ENCODE data around the gene INO80B.

Gene INO80B

DNA sequence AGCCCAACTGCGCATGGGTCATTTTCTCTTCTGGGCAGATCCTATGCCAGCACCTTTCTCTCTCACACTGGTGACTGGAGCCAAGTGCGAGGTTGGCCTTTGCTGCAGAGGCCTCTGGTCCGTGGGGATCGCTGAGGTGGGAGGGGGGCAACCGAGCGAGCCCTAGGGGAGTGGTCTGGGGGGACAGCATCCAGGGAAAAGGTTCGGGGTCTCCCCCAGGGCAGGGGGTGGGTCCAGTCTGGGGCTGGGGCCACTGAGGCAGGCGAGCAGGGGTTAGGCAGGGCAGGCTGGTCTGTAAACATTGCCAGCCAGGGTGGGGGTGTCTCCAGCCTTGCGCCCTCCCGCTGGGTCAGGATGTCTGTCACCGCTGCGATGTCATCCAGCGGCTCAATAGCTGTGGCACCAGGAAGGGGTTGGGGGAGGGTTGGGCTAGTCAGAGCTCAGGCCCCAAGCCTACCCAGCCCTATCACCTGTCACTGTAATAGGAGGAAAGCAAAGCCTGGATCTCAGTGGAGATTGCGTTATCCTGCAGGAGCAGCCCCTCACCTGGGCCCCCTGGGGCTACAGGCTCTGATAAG is 28.6 kb upstream of the INO80B start:
- H3K36me3 ChIP-seq (ENCODE audit: control insufficient read depth in 2 of 2, insufficient read depth in 2 of 2, low read length in 2 of 2): peaks cover 27 to 35% of the 10 kb centered on the region in 2 donors
- no peaks in the 10 kb centered on the region for H3K27me3 ChIP-seq (ENCODE audit: control insufficient read depth in 1 of 2, insufficient read depth in 2 of 2, low read length in 2 of 2)
- H3K27ac ChIP-seq (ENCODE audit: low read length): no peak overlapping the region

DNA sequence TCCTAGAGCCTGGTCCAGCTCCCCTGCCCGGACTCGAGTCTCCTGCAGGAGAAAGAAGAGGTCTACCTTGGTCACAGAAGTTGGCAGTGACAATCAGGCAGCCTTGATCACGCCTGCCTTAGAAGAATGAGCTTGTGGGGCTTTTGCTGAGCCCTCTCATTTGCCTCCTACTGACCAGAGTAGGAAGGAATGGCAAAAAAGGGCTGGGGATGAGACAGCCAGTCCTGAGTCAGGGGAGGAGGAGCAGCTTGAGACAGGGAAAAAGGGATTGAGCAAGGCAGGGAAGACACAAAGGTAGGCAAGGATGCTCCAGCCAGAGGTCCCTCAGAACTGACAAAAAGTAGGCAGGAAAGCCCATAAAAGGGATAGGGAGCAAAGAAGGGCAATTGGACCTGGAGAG is 27.3 kb upstream of the INO80B start:
- H3K9me3 ChIP-seq (ENCODE audit: control insufficient read depth in 2 of 2, low read length in 2 of 2): no peaks in the 10 kb centered on the region
- no peaks in the 10 kb centered on the region for H3K27me3 ChIP-seq (ENCODE audit: control insufficient read depth in 1 of 2, insufficient read depth in 2 of 2, low read length in 2 of 2)
- H3K27ac ChIP-seq (ENCODE audit: low read length): no peak overlapping the region
- H3K4me3 ChIP-seq (ENCODE audit: low read length in 2 of 2): no peak overlapping the region
- no peaks in the 10 kb centered on the region for H3K4me1 ChIP-seq (ENCODE audit: control insufficient read depth, insufficient read depth, low read length)
- H3K36me3 ChIP-seq (ENCODE audit: control insufficient read depth in 2 of 2, insufficient read depth in 2 of 2, low read length in 2 of 2): peaks cover 27 to 45% of the 10 kb centered on the region in 2 donors
- no peak overlapping the region for H3K9ac ChIP-seq (ENCODE audit: low read length in 2 of 2)

More for the DNA sequence above, 28.6 kb upstream of the INO80B start:
- no peak overlapping the region for H3K4me3 ChIP-seq (ENCODE audit: low read length in 2 of 2)
- H3K9ac ChIP-seq (ENCODE audit: low read length in 2 of 2): no peak overlapping the region
- peaks cover 9% of the 10 kb centered on the region for H3K4me1 ChIP-seq (ENCODE audit: control insufficient read depth, insufficient read depth, low read length)
- no peaks in the 10 kb centered on the region for H3K9me3 ChIP-seq (ENCODE audit: control insufficient read depth in 2 of 2, low read length in 2 of 2)

GRCh38 chr2:74428675-74429074 is 26.2 kb upstream of the INO80B start:
- no peak overlapping the region for H3K9ac ChIP-seq (ENCODE audit: low read length in 2 of 2)
- no peaks in the 10 kb centered on the region for H3K9me3 ChIP-seq (ENCODE audit: control insufficient read depth in 2 of 2, low read length in 2 of 2)
- no peak overlapping the region for H3K4me3 ChIP-seq (ENCODE audit: low read length in 2 of 2)
- no peak overlapping the region for H3K27ac ChIP-seq (ENCODE audit: low read length)
- H3K36me3 ChIP-seq (ENCODE audit: control insufficient read depth in 2 of 2, insufficient read depth in 2 of 2, low read length in 2 of 2): peaks cover 27 to 45% of the 10 kb centered on the region in 2 donors
- no peaks in the 10 kb centered on the region for H3K27me3 ChIP-seq (ENCODE audit: control insufficient read depth in 1 of 2, insufficient read depth in 2 of 2, low read length in 2 of 2)
- no peaks in the 10 kb centered on the region for H3K4me1 ChIP-seq (ENCODE audit: control insufficient read depth, insufficient read depth, low read length)

- H3K36me3 ChIP-seq (ENCODE audit: control insufficient read depth in 2 of 2, insufficient read depth in 2 of 2, low read length in 2 of 2): peaks cover 27 to 45% of the 10 kb centered on the region in 2 donors
- no peaks in the 10 kb centered on the region for H3K4me1 ChIP-seq (ENCODE audit: control insufficient read depth, insufficient read depth, low read length)
- no peaks in the 10 kb centered on the region for H3K27me3 ChIP-seq (ENCODE audit: control insufficient read depth in 1 of 2, insufficient read depth in 2 of 2, low read length in 2 of 2)
- H3K27ac ChIP-seq (ENCODE audit: low read length): no peak overlapping the region
- H3K9ac ChIP-seq (ENCODE audit: low read length in 2 of 2): no peak overlapping the region
- H3K9me3 ChIP-seq (ENCODE audit: control insufficient read depth in 2 of 2, low read length in 2 of 2): no peaks in the 10 kb centered on the region
- H3K4me3 ChIP-seq (ENCODE audit: low read length in 2 of 2): no peak overlapping the region
Observed at GRCh38 chr2:74429487-74430451, 25.1 kb upstream of the INO80B start.

DNA sequence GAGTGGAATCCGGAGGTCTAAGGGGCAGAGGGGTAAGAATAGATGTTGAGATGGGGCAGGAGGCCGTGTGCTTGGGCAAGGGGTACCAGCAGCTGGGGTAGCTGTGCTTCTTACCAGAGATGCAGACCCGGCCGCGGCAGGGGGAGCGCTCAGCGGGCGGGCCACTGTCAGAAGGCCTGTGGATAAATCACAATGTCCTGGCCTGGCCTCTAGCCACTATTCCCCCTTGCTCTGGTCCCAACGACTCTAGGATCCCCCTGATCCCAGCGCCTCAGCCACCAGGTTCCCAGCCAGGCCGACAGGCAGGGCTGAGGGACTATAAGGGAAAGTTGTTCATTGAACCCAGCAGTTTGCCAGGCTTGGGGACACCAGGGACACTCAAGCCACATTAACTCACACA is 24.4 kb upstream of the INO80B start:
- Histone ChIP-seq H3K4me3 (ENCODE audit: low read length in 2 of 2) (no peak overlapping the region), H3K36me3 (ENCODE audit: control insufficient read depth in 2 of 2, insufficient read depth in 2 of 2, low read length in 2 of 2) (peaks cover 27 to 42% of the 10 kb centered on the region in 2 donors), H3K4me1 (ENCODE audit: control insufficient read depth, insufficient read depth, low read length) (no peaks in the 10 kb centered on the region), H3K27me3 (ENCODE audit: control insufficient read depth in 1 of 2, insufficient read depth in 2 of 2, low read length in 2 of 2) (no peaks in the 10 kb centered on the region), H3K9ac (ENCODE audit: low read length in 2 of 2) (no peak overlapping the region), H3K27ac (ENCODE audit: low read length) (no peak overlapping the region), H3K9me3 (ENCODE audit: control insufficient read depth in 2 of 2, low read length in 2 of 2) (no peaks in the 10 kb centered on the region)

DNA sequence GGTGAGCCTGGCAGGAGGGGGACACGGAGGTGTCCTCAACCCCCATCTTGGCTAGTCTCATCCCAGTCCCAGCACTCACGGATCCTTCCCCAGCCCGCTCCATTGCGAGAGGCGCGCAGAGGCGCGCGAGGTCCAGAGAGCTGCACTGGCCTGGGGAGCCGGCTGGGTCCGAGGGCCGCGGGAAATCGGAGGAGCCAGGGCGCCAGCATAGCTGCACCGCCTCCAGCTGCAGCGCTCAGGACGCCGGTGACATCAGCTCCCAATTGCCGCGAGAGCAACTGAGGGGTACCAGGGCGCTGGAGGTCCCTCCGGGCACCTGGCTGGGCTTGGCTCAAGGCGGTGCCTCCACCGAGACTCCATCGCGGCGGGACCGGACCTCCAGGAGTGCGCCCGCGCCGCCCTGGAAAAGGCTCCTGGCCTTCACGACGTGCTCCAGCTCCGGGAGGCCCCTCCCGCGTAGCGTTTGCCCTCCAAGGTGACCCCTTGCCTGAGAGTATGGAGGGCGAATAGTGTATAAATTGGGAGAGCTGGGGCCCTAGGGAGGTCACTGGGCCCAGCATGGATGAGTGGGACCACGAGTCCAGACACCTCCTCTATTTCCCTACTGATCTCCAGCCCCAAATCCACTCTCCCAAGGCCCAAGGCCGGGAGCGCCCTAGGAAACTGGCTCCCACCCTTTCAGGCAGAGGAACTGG is 18.6 kb upstream of the INO80B start:
- peaks cover 33% of the 10 kb centered on the region for H3K4me1 ChIP-seq (ENCODE audit: control insufficient read depth, insufficient read depth, low read length)
- peaks cover 1 to 5% of the 10 kb centered on the region in 2 donors for H3K27me3 ChIP-seq (ENCODE audit: control insufficient read depth in 1 of 2, insufficient read depth in 2 of 2, low read length in 2 of 2)
- H3K9me3 ChIP-seq (ENCODE audit: control insufficient read depth in 2 of 2, low read length in 2 of 2): no peaks in the 10 kb centered on the region
- H3K27ac ChIP-seq (ENCODE audit: low read length): no peak overlapping the region
- peaks cover 0 to 9% of the 10 kb centered on the region in 2 donors for H3K36me3 ChIP-seq (ENCODE audit: control insufficient read depth in 2 of 2, insufficient read depth in 2 of 2, low read length in 2 of 2)
- H3K9ac ChIP-seq (ENCODE audit: low read length in 2 of 2): peak overlapping the region in 1 of 2 donors; percentile 13
- peak overlapping the region in 1 of 2 donors; percentile 40 for H3K4me3 ChIP-seq (ENCODE audit: low read length in 2 of 2)

DNA sequence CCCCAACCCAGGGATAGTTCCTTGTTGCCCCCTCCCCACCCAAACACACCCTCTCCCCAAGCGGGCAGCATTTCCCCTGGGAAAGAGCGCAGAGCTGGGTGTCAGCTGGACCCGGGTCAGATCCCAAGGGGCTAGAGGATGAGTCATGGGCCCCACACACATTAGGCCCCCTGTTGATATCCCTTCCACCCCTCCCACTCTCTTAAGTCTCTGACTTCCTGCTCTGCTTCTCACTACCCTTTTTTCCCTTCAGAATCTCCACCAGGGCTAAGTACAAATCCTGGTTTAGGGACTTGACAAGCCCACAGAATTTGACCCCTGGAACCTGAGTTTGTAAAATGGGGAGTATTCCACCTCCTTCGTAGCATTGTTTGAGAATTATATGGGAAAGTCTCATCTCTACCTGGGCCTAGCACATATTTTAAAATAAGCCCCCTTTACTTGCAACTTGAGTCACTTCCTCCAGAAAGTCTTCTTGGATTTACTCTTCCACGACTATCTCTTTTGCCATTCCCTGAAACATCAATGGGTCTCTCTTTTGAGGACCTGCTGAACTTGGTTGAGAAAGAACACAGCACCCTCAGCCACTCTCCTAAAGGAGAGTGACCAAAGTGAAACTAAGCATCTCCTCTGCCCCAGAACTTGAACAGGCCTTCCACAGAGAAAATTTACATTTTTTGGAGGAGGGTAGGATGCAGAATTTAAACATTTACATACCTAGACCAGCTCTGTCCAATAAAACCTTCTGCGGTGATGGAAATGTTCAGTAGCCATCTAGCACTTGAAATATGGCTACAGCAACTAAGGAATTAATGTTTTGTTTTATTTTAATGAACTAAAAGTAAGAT is 17.8 kb upstream of the INO80B start:
- Histone ChIP-seq H3K4me1 (ENCODE audit: control insufficient read depth, insufficient read depth, low read length) (peaks cover 41% of the 10 kb centered on the region), H3K27ac (ENCODE audit: low read length) (no peak overlapping the region), H3K9me3 (ENCODE audit: control insufficient read depth in 2 of 2, low read length in 2 of 2) (no peaks in the 10 kb centered on the region), H3K36me3 (ENCODE audit: control insufficient read depth in 2 of 2, insufficient read depth in 2 of 2, low read length in 2 of 2) (peaks cover 0 to 4% of the 10 kb centered on the region in 2 donors), H3K27me3 (ENCODE audit: control insufficient read depth in 1 of 2, insufficient read depth in 2 of 2, low read length in 2 of 2) (peaks cover 2 to 13% of the 10 kb centered on the region in 2 donors), H3K9ac (ENCODE audit: low read length in 2 of 2) (peak overlapping the region in 1 of 2 donors; percentile 13), H3K4me3 (ENCODE audit: low read length in 2 of 2) (peak overlapping the region in 1 of 2 donors; percentile 40)

DNA sequence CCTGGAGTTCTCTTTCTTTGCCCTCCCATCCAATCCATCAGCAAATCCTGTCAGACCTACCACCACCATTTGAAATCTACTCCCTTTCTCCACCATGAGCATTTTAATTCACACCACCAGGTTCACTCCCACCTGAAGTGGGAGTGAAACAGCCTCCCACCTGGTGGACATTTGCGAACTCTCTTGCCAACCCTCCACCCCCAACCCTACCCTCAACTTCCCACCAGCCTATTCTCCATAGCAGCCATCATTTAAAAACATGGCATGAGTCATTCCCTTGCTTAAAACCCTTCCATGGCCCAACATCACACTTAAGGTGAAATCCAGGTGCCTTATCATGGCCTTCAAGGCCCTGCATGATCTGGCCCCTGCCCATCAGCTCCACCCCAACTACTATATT is 16.6 kb upstream of the INO80B start:
- H3K36me3 ChIP-seq (ENCODE audit: control insufficient read depth in 2 of 2, insufficient read depth in 2 of 2, low read length in 2 of 2): no peaks in the 10 kb centered on the region
- H3K9ac ChIP-seq (ENCODE audit: low read length in 2 of 2): no peak overlapping the region
- peaks cover 41% of the 10 kb centered on the region for H3K4me1 ChIP-seq (ENCODE audit: control insufficient read depth, insufficient read depth, low read length)
- no peak overlapping the region for H3K27ac ChIP-seq (ENCODE audit: low read length)
- H3K9me3 ChIP-seq (ENCODE audit: control insufficient read depth in 2 of 2, low read length in 2 of 2): no peaks in the 10 kb centered on the region
- peaks cover 5 to 22% of the 10 kb centered on the region in 2 donors for H3K27me3 ChIP-seq (ENCODE audit: control insufficient read depth in 1 of 2, insufficient read depth in 2 of 2, low read length in 2 of 2)
- H3K4me3 ChIP-seq (ENCODE audit: low read length in 2 of 2): no peak overlapping the region

DNA sequence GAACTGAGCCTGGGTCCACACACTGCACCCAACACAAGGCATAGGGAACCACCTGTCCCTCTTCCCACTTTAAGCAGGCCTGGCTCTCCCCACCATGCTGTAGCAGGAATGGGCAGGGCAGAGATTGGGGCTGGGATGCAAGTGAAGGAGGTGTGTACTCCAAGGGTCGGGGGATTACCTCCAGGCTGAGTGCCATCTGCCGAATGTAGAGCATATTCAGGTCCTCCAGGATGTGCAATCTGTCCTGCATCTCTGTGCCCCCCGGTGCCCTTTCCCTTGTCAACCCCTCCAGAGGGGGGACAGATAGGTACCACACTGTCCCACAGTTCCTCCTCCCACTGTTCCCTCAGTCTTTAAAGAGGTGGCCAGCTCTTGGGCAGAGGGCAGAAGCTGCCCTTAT is 15.5 kb upstream of the INO80B start:
- Histone ChIP-seq H3K4me3 (ENCODE audit: low read length in 2 of 2) (peak overlapping the region; percentile 79 to 81), H3K9me3 (ENCODE audit: control insufficient read depth in 2 of 2, low read length in 2 of 2) (no peaks in the 10 kb centered on the region), H3K4me1 (ENCODE audit: control insufficient read depth, insufficient read depth, low read length) (peaks cover 41% of the 10 kb centered on the region), H3K27me3 (ENCODE audit: control insufficient read depth in 1 of 2, insufficient read depth in 2 of 2, low read length in 2 of 2) (peaks cover 5 to 22% of the 10 kb centered on the region in 2 donors), H3K27ac (ENCODE audit: low read length) (peak overlapping the region; percentile 41), H3K9ac (ENCODE audit: low read length in 2 of 2) (peak overlapping the region; percentile 65 to 76), H3K36me3 (ENCODE audit: control insufficient read depth in 2 of 2, insufficient read depth in 2 of 2, low read length in 2 of 2) (no peaks in the 10 kb centered on the region)
